Muscle layer of colon (tissue), 2 donors: Measurements from ENCODE around the gene PTPN6.

Source experiments
- H3K27ac ChIP-seq: one replicate; pipeline ENCODE4 v1.7.0; 2013; ENCODE audit warnings: low read depth, mild to moderate bottlenecking, low read length, moderate library complexity
- H3K27me3 ChIP-seq, 2 donors: one replicate each; pipeline ENCODE4 v1.7.0; 2013; ENCODE audit warnings: low read length in 2 of 2, mild to moderate bottlenecking in 2 of 2; ENCODE audit not compliant: insufficient read depth in 2 of 2, control insufficient read depth in 1 of 2
- H3K36me3 ChIP-seq: one replicate; pipeline ENCODE4 v1.7.0; 2013; ENCODE audit warnings: mild to moderate bottlenecking, low read length; ENCODE audit not compliant: insufficient read depth
- H3K4me1 ChIP-seq: one replicate; pipeline ENCODE4 v1.7.0; 2013; ENCODE audit warnings: mild to moderate bottlenecking, low read length; ENCODE audit not compliant: insufficient read depth
- H3K4me3 ChIP-seq, 2 donors: one replicate each; pipeline ENCODE4 v1.7.0; 2013; ENCODE audit warnings: low read length in 2 of 2, low read depth in 1 of 2, mild to moderate bottlenecking in 1 of 2, moderate library complexity in 1 of 2
- H3K9ac ChIP-seq: one replicate; pipeline ENCODE4 v1.7.0; 2013; ENCODE audit warnings: low read length
- H3K9me3 ChIP-seq: one replicate; pipeline ENCODE4 v1.7.0; 2013; ENCODE audit warnings: mild to moderate bottlenecking, low read length
- donor health status: abdominal sarcoma.
- donor health status: Adenocarcinoma of cecum.

Gene PTPN6

DNA sequence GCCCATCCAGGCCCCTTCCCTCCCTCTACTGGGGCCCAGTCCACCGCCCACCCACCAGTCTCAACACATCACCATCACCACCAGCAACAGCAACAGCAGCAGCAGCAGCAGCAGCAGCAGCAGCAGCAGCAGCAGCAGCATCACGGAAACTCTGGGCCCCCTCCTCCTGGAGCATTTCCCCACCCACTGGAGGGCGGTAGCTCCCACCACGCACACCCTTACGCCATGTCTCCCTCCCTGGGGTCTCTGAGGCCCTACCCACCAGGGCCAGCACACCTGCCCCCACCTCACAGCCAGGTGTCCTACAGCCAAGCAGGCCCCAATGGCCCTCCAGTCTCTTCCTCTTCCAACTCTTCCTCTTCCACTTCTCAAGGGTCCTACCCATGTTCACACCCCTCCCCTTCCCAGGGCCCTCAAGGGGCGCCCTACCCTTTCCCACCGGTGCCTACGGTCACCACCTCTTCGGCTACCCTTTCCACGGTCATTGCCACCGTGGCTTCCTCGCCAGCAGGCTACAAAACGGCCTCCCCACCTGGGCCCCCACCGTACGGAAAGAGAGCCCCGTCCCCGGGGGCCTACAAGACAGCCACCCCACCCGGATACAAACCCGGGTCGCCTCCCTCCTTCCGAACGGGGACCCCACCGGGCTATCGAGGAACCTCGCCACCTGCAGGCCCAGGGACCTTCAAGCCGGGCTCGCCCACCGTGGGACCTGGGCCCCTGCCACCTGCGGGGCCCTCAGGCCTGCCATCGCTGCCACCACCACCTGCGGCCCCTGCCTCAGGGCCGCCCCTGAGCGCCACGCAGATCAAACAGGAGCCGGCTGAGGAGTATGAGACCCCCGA, 14.3 kb upstream of the PTPN6 start:
- peak overlapping the region; percentile 84 for H3K9ac ChIP-seq
- peak overlapping the region; percentile 67 to 70 for H3K4me3 ChIP-seq
- peaks cover 39% of the 10 kb centered on the region for H3K4me1 ChIP-seq
- peaks cover 39% of the 10 kb centered on the region for H3K36me3 ChIP-seq
- no peaks in the 10 kb centered on the region for H3K27me3 ChIP-seq
- peak overlapping the region; percentile 85 for H3K27ac ChIP-seq
- no peaks in the 10 kb centered on the region for H3K9me3 ChIP-seq

DNA sequence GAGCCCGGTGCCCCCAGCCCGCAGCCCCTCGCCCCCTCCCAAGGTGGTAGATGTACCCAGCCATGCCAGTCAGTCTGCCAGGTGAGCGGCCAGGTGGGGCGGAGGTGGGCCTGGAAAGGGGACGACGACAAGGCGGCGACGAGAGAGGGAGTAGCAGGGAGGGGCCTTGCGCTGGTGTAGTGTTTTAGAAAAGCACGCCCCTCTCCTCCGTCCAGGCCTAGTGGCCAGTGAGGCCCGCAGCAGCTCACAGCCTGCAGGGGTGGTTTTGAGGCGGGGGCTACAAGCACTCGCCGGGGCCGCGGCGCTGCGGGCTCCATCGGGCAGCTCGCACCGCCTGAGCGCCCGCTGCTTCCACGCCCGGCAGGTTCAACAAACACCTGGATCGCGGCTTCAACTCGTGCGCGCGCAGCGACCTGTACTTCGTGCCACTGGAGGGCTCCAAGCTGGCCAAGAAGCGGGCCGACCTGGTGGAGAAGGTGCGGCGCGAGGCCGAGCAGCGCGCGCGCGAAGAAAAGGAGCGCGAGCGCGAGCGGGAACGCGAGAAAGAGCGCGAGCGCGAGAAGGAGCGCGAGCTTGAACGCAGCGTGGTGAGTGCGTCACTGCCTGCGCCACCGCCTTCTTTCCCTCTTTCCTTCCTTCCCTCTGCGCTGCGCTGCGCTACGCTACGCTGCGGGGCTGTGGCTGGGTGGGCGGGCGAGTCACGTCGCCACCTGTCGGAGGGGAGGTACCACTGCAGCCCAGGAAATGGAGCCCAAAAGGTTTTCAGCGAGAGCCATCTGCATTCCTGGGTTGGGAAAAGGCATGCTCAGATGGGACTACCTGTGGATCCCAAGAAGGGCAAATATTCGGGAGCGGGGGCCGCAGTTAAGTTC, 13.4 kb upstream of the PTPN6 start:
- Histone ChIP-seq H3K27me3 (no peaks in the 10 kb centered on the region), H3K4me3 (peak overlapping the region; percentile 67 to 70), H3K4me1 (peaks cover 36% of the 10 kb centered on the region), H3K9ac (peak overlapping the region; percentile 84), H3K36me3 (peaks cover 40% of the 10 kb centered on the region), H3K9me3 (no peaks in the 10 kb centered on the region), H3K27ac (peak overlapping the region; percentile 85)

DNA sequence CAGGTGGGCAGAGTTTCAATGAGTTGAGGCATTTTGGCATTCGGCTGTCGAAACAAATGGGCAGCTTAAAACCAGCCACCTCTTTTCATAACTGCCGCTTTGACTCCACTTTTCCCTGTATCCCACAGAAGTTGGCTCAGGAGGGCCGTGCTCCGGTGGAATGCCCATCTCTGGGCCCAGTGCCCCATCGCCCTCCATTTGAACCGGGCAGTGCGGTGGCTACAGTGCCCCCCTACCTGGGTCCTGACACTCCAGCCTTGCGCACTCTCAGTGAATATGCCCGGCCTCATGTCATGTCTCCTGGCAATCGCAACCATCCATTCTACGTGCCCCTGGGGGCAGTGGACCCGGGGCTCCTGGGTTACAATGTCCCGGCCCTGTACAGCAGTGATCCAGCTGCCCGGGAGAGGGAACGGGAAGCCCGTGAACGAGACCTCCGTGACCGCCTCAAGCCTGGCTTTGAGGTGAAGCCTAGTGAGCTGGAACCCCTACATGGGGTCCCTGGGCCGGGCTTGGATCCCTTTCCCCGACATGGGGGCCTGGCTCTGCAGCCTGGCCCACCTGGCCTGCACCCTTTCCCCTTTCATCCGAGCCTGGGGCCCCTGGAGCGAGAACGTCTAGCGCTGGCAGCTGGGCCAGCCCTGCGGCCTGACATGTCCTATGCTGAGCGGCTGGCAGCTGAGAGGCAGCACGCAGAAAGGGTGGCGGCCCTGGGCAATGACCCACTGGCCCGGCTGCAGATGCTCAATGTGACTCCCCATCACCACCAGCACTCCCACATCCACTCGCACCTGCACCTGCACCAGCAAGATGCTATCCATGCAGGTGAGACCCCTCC, 12.6 kb upstream of the PTPN6 start:
- H3K27me3 ChIP-seq, result no peaks in the 10 kb centered on the region
- H3K4me3 ChIP-seq, result peak overlapping the region in 1 of 2 donors; percentile 70
- no peaks in the 10 kb centered on the region for H3K9me3 ChIP-seq
- H3K27ac ChIP-seq, result peak overlapping the region; percentile 85
- H3K4me1 ChIP-seq, result peaks cover 37% of the 10 kb centered on the region
- H3K36me3 ChIP-seq, result peaks cover 38% of the 10 kb centered on the region
- H3K9ac ChIP-seq, result peak overlapping the region; percentile 74

DNA sequence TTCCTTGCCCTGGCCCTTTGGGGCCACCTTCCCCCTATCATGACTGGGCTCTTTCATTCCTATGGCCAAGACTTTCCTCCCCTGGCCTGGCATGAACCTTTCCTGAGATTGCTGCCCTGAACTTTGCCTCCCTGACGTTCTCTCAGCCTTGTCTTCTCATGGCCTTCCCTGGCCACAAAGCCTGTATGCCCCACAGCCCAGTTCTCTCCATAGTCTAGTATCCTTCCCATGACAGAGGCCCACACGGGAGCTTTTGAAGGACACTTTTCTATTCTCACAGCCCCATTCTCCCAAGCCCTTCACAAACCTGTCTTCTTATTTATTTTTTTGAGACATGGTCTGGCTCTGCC, 12.0 kb upstream of the PTPN6 start:
- no peak overlapping the region for H3K4me3 ChIP-seq
- H3K36me3 ChIP-seq, result peaks cover 32% of the 10 kb centered on the region
- no peaks in the 10 kb centered on the region for H3K9me3 ChIP-seq
- H3K9ac ChIP-seq, result no peak overlapping the region
- peaks cover 31% of the 10 kb centered on the region for H3K4me1 ChIP-seq
- no peak overlapping the region for H3K27ac ChIP-seq
- H3K27me3 ChIP-seq, result no peaks in the 10 kb centered on the region

DNA sequence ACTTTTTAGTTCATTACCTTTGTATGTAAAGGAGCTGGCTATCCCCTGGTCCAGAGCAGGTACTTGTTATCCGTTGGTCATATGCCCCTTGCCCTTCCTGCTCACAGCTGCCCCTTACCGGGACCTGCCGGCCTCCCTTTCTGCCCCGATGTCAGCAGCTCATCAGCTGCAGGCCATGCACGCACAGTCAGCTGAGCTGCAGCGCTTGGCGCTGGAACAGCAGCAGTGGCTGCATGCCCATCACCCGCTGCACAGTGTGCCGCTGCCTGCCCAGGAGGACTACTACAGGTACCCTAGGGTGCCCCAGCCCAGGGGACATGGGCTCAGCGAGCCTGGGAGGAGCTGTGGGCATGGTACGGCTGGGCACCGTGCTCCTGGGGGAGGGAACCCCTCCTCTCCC, 9.9 kb upstream of the PTPN6 start:
- no peak overlapping the region for H3K9ac ChIP-seq
- H3K9me3 ChIP-seq, result no peaks in the 10 kb centered on the region
- no peak overlapping the region for H3K27ac ChIP-seq
- H3K36me3 ChIP-seq, result peaks cover 30% of the 10 kb centered on the region
- H3K27me3 ChIP-seq, result no peaks in the 10 kb centered on the region
- H3K4me1 ChIP-seq, result peaks cover 39% of the 10 kb centered on the region
- H3K4me3 ChIP-seq, result no peak overlapping the region

DNA sequence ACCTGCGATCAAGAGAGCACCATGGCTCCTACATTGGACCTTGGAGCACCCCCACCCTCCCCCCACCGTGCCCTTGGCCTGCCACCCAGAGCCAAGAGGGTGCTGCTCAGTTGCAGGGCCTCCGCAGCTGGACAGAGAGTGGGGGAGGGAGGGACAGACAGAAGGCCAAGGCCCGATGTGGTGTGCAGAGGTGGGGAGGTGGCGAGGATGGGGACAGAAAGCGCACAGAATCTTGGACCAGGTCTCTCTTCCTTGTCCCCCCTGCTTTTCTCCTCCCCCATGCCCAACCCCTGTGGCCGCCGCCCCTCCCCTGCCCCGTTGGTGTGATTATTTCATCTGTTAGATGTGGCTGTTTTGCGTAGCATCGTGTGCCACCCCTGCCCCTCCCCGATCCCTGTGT, 9.4 kb upstream of the PTPN6 start:
- no peak overlapping the region for H3K4me3 ChIP-seq
- H3K9ac ChIP-seq, result no peak overlapping the region
- no peaks in the 10 kb centered on the region for H3K9me3 ChIP-seq
- H3K4me1 ChIP-seq, result peaks cover 42% of the 10 kb centered on the region
- H3K36me3 ChIP-seq, result peaks cover 32% of the 10 kb centered on the region
- no peaks in the 10 kb centered on the region for H3K27me3 ChIP-seq
- H3K27ac ChIP-seq, result no peak overlapping the region

DNA sequence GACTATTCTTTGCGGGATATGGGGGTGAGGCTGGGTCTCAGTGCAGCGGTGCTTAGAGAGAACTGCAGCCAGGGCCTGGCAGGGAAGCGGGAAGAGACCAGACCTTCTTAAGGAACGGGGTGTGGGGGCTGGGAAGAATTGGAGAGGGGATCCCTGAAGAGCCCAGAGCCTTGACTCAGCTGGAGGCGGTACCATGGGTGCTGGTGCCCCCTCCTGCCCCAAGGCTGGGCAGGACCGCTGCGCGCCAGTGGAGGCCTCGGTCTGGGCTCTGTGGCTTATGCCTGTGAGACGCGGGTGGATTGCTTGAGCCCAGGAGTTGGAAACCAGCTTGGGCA, 8.9 kb upstream of the PTPN6 start:
- H3K27me3 ChIP-seq, result no peaks in the 10 kb centered on the region
- peaks cover 42% of the 10 kb centered on the region for H3K4me1 ChIP-seq
- H3K9ac ChIP-seq, result peak overlapping the region; percentile 91
- no peak overlapping the region for H3K4me3 ChIP-seq
- H3K27ac ChIP-seq, result peak overlapping the region; percentile 87
- peaks cover 37% of the 10 kb centered on the region for H3K36me3 ChIP-seq
- no peaks in the 10 kb centered on the region for H3K9me3 ChIP-seq

DNA sequence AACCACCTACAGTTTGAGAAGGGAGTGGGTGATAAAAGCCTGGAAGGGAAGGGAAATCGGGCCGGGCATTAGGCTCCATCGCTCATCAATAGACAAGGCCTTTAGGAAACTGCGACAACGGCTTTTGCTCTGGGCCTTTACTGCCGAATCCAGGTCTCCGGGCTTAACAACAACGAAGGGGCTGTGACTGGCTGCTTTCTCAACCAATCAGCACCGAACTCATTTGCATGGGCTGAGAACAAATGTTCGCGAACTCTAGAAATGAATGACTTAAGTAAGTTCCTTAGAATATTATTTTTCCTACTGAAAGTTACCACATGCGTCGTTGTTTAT, 7.8 kb upstream of the PTPN6 start:
- peaks cover 39% of the 10 kb centered on the region for H3K4me1 ChIP-seq
- H3K9ac ChIP-seq, result peak overlapping the region; percentile 91
- H3K27ac ChIP-seq, result peak overlapping the region; percentile 87
- no peaks in the 10 kb centered on the region for H3K9me3 ChIP-seq
- H3K36me3 ChIP-seq, result peaks cover 38% of the 10 kb centered on the region
- H3K4me3 ChIP-seq, result peak overlapping the region in 1 of 2 donors; percentile 82
- H3K27me3 ChIP-seq, result no peaks in the 10 kb centered on the region

DNA sequence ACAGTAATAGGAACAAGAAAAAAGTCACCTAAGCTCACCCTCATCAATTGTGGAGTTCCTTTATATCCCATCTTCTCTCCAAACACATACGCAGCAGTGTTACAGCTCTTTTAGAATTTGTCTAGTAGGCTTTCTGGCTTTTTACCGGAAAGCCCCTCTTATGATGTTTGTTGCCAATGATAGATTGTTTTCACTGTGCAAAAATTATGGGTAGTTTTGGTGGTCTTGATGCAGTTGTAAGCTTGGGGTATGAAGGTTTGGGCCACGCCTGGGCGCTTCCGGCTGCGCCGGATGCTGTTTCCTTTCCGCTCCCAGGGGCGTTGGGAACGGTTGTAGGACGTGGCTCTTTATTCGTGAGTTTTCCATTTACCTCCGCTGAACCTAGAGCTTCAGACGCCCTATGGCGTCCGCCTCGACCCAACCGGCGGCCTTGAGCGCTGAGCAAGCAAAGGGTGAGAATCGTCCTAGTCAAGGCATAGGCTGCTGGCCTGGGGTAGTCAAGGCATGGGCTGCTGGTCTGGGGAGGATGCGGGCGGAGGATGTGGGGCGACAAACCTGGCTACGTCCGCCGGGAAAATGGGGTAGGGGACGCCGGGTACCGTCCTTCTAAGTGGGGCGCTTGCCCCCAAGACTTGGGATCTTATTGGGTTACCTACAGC, 7.3 kb upstream of the PTPN6 start, which contains the start of the genes C12orf57 and RNU7-1:
TSS of gene C12orf57 (plus strand) at position 301 of the 659 bp plus-strand sequence. CDS start at position 401, 100 bp downstream.
TSS of gene RNU7-1 (plus strand) at position 95 of the 659 bp plus-strand sequence.
- Histone ChIP-seq H3K9me3 (no peaks in the 10 kb centered on the region), H3K27ac (peak within 1 kb of the TSS; percentile 87), H3K27me3 (no peaks in the 10 kb centered on the region), H3K4me3 (peak within 1 kb of the TSS; percentile 51 to 82), H3K4me1 (peaks cover 34% of the 10 kb centered on the region), H3K36me3 (peaks cover 38% of the 10 kb centered on the region), H3K9ac (peak within 1 kb of the TSS; percentile 91)

DNA sequence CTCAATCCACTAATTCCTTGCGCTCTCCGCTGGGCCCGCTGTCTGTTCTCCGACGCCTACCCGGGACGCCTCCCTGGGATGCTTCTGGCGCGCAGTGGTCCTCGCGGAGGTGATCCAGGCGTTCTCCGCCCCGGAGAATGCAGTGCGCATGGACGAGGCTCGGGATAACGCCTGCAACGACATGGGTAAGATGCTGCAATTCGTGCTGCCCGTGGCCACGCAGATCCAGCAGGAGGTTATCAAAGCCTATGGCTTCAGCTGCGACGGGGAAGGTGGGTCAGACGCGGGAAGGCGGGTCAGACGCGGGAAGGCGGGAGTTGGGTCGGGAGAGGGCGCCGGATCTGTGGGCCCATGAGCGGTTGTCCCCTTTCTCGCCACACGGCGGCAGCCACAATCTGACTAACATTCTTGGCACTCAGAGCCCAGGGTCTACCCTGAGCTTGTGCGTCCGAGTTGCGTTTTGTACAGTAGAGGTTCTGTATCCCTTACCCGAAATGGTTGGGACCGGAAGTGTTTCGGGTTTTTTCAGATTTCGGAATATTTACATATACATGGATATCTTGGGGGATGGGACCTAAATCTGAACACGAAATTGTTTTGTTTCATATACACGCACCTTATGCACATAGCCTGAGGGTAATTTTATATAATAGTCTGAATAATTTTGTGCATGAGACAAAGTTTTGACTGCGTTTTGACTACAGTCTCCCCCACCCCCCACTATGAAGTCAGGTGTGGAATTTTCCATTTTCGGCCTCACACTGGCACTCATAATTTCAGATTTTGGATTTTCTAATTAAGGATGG, 6.6 kb upstream of the PTPN6 start:
- Histone ChIP-seq H3K36me3 (peaks cover 38% of the 10 kb centered on the region), H3K9ac (peak overlapping the region; percentile 91), H3K4me1 (peaks cover 28% of the 10 kb centered on the region), H3K27ac (peak overlapping the region; percentile 87), H3K27me3 (no peaks in the 10 kb centered on the region), H3K9me3 (no peaks in the 10 kb centered on the region), H3K4me3 (peak overlapping the region; percentile 51 to 82)
